HG02610 (cell line): ENCODE measurements around the gene PTPRK.
"Not testable (repeated sequence)": the region's sequence is repeated elsewhere in the genome, so short reads cannot be mapped to it uniquely, and the experiment has no call there.

Source experiments
- ATAC-seq: cut with Tn5 transposase; IDR thresholded peaks from one replicate; pipeline ENCODE4 v1.9.1; 2021; ENCODE audit warnings: mild to moderate bottlenecking, moderate library complexity; ENCODE audit not compliant: unreplicated experiment

The PTPRK gene

GRCh38 chr6:127978185-127978584 lies 542.2 kb downstream of the PTPRK start:
- ATAC-seq: not testable (repeated sequence)

GRCh38 chr6:127976796-127977195 lies 543.6 kb downstream of the PTPRK start:
- no peak for ATAC-seq

DNA sequence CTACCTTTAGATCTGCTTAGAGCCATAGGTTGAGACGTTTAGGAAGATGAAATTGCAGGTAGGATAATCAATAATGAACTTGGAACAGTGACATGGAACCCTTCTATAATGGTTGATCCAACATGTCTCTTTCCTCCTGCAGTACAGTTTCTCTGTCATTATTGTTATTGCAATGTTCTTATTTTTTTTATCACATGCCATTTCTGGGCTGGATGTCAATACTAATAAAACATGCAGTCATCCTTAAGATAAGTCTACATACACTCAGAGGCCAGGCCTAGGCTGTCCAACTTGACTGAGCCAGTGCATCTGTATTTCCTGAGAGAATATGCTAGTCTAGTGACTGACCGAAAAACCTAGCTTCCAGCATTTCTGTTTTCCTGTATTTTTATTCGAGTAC lies 544.3 kb downstream of the PTPRK start:
- no peak for ATAC-seq

- no peak for ATAC-seq
These were observed 547.6 kb downstream of the PTPRK start for GRCh38 chr6:127972815-127973214.

- no peak for ATAC-seq
These were observed 548.4 kb downstream of the PTPRK start for GRCh38 chr6:127971945-127972391.

DNA sequence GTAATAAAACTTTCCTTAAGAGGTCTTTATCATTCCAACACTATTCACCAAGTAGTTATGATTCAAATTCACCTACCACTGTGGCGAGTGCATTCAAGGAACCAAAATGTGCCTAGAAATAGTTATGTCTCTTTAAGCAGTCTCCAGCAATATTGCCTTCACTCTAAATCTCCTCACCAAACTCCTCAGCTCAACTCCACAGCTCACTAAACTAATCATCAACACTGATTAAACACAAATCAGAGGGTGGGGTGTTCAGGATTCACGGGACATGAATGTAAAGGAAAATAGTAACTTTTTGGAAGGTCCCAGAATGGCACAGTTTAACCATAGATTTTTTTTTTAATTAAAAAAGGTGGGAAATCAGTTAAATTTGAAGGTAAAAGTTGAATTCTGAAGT lies 549.0 kb downstream of the PTPRK start:
- ATAC-seq: no peak

- no peak for ATAC-seq
These were observed 550.7 kb downstream of the PTPRK start for GRCh38 chr6:127969701-127970100.

GRCh38 chr6:127968394-127968793 lies 552.0 kb downstream of the PTPRK start:
- no peak for ATAC-seq

- no peak for ATAC-seq
These were observed 552.7 kb downstream of the PTPRK start for GRCh38 chr6:127967708-127968107.

GRCh38 chr6:127966616-127967015 lies 553.8 kb downstream of the PTPRK start:
- no peak for ATAC-seq

DNA sequence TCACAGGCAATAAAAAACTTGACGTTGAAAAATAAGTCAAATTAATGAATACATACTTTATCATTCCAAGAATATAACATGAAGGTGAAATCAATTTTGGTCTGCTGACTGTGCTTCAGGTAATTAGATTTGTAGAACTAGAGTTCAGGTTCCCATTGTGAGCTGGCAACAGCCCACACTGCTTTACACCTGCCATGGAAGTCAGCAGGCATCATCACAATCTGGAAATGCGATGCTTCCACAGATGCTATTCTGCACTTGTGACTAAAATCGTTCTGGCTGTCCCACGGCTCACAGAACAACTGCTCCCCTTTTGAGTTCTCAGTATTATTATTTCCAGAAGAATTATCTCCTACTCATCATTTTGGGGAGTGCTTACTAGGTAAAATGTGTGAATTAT lies 556.9 kb downstream of the PTPRK start:
- no peak for ATAC-seq

DNA sequence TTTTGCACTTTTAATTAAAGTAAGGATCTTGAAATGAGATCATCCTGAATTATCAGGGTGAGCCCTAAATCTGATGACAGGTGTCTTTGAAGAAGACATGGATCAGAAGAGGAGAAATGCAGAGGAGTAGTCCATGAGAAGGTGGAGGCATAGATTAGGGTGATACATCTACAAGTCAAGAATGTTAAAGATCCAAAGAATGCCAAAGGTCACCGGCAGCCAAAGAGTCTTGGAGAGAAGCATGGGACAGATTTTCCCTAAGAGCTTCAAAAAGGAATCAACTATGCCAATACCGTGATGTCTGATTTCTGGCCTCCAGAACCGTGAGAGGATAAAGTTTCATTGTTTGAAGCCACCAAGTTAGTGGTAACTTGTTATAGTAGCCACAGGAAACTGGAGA lies 560.5 kb downstream of the PTPRK start:
- no peak for ATAC-seq

DNA sequence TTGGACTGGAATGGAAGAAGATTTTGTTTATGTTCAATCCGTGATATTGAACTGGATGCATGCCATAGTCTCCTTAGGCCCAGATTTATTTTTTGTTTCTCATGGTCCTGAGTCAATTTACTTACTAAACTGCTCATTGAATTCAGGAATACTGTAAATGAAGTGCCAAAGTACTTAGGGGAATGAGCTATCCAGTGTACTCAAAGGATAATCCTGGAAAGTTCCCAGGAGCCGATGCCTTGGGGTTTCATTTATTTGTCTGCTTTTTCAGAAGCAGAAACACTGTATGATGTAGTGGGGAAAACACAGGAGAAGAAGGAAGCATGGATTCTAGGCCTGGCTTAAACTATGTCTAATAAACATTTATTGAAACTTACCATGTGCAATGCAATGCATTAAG lies 563.4 kb downstream of the PTPRK start:
- no peak for ATAC-seq

DNA sequence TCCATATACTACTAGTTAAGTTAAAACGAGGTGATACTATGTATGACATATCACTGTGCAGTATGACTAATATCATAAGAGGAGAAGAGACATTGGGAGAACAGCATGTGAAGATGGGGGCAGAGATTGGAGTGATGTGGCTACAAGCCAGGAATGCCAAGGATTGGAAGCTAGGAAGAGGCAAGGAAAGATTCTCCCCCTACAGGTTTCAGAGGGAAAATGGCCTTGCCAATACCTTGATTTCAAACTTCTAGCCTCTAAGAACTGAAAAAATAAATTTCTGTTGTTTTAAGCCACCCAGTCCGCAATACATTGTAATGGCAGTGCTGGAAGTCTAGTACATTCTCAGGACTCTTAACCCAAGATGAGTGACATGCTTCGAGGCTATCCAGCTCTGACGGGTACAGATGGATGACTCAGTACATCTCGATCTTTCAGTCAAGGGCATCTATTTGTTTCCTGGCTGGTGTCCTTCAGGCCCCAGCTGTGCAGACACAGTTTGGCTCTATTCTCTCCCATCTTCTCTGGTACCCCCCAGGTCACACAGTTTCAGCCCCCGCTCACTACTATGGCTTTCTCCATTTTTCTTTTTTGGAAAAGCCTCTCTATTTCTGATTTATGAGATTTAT lies 564.0 kb downstream of the PTPRK start:
- no peak for ATAC-seq

GRCh38 chr6:127954082-127954481 lies 566.3 kb downstream of the PTPRK start:
- ATAC-seq: no peak

DNA sequence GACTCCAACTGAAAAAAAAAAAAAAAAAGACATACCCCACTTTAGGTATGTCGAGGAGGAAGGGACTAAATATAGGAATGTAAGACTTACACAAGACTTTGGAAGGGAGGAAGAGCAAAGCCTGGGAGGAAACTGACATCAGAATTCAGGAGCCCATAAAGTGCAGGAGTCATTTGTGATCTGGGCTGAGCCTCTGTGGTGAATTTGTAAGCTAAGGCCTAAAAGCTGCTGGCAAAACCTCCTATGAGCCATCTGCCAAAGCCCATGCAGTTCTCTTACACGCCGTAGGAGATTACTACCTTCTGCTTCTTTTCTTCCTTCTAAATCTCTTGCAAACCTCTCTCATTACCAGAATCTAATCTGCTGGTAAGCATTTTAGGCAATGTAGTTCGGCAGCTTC lies 567.6 kb downstream of the PTPRK start:
- no peak for ATAC-seq

- ATAC-seq: no peak
These were observed 568.2 kb downstream of the PTPRK start for GRCh38 chr6:127952176-127952575.

GRCh38 chr6:127951172-127951917 lies 569.1 kb downstream of the PTPRK start:
- peak; percentile 73 for ATAC-seq

- no peak for ATAC-seq
These were observed 569.7 kb downstream of the PTPRK start for GRCh38 chr6:127950566-127951145.

DNA sequence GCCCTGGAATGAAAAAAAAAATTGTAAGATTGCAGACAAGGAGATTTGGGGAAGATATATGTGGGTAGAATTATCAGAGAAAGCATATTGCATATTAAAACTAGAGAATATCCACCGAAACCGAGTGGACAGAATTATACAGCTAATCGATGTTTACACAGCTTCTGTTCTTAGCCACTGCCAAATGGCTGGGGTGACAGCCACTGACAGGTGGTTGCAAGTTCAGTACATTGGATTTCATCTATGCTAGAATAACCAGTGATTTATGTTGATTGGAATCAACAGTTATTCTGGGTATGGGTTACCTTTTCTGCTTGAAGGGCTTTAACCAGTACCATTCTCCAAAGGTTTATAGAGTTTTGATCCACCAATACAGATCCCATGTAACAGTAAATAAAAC lies 571.1 kb downstream of the PTPRK start:
- ATAC-seq: no peak

DNA sequence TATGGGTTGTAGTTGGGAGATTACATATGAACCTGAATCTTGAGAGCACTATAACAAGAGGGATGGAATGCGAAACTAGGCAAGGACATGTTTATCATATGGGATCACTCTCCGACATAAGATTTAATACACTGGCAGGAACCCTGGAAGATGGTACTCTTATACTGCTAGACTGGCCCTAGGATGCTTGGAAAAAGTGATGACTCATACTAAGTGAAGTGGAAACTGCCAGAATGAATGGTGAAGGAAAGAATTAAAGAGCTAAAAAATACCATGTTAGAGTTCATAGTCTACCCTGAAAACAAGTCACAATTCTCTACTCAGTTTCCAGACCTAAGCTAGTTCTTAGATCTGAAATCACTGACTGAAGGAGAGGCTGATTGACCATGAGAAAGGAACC lies 574.0 kb downstream of the PTPRK start:
- ATAC-seq: no peak

- ATAC-seq: no peak
These were observed 574.8 kb downstream of the PTPRK start for GRCh38 chr6:127945434-127946097.
